Left kidney (tissue), 2 donors: ENCODE measurements around the gene LRRC9. TPM values are rescaled to one million over a fixed set of nuclear protein-coding genes. Genes with fewer than 3 reads are reported as not detected.
"Not testable (repeated sequence)": the region's sequence is repeated elsewhere in the genome, so short reads cannot be mapped to it uniquely, and the experiment has no call there.

Experiments
- DNase-seq: peaks from one replicate; pipeline ENCODE4 v3.0.0-alpha.2; 2013
- polyA plus RNA-seq: library from polyadenylated mRNA; unstranded; fragments of 120-200 nt; gene quantifications from one replicate; pipeline ENCODE4 v1.2.1, GENCODE V29; 2013; ENCODE audit not compliant: insufficient read length

Gene LRRC9
- polyA plus RNA-seq, 1 donor, result 3.8 TPM

GRCh38 chr14:60064491-60065072 lies 144.6 kb downstream of the LRRC9 start:
- peak; percentile 21 for DNase-seq

- no peak for DNase-seq
Measured at GRCh38 chr14:60067882-60068281, 147.9 kb downstream of the LRRC9 start.

GRCh38 chr14:60079723-60080122 lies 159.8 kb downstream of the LRRC9 start:
- DNase-seq, result no peak

- no peak for DNase-seq
Measured at GRCh38 chr14:60085085-60085484, 165.1 kb downstream of the LRRC9 start.

- no peak for DNase-seq
Measured at GRCh38 chr14:60085693-60086092, 165.7 kb downstream of the LRRC9 start.

GRCh38 chr14:60087668-60088067 lies 167.7 kb downstream of the LRRC9 start:
- no peak for DNase-seq

- no peak for DNase-seq
Measured at GRCh38 chr14:60089221-60089620, 169.3 kb downstream of the LRRC9 start.

GRCh38 chr14:60090864-60091519 lies 171.0 kb downstream of the LRRC9 start:
- peak; percentile 85 for DNase-seq

- DNase-seq, result peak; percentile 99
Measured at GRCh38 chr14:60091550-60092525, 171.9 kb downstream of the LRRC9 start, which contains the start of gene PCNX4. PCNX4 (plus strand) TSS chr14:60091923; CDS start chr14:60107639, 15,716 bp downstream.

GRCh38 chr14:60092526-60092920 lies 172.6 kb downstream of the LRRC9 start:
- peak; percentile 54 for DNase-seq

GRCh38 chr14:60093080-60093479 lies 173.1 kb downstream of the LRRC9 start:
- DNase-seq, result no peak

- DNase-seq, result no peak
Measured at GRCh38 chr14:60093606-60094005, 173.7 kb downstream of the LRRC9 start.

GRCh38 chr14:60094306-60094897 lies 174.5 kb downstream of the LRRC9 start:
- no peak for DNase-seq

- DNase-seq, result no peak
Measured at GRCh38 chr14:60095231-60095630, 175.3 kb downstream of the LRRC9 start.

- DNase-seq, result no peak
Measured at GRCh38 chr14:60095781-60096450, 176.0 kb downstream of the LRRC9 start.

GRCh38 chr14:60097974-60098373 lies 178.0 kb downstream of the LRRC9 start:
- DNase-seq, result no peak

GRCh38 chr14:60099855-60100254 lies 179.9 kb downstream of the LRRC9 start:
- not testable (repeated sequence) for DNase-seq

GRCh38 chr14:60101786-60102185 lies 181.8 kb downstream of the LRRC9 start:
- no peak for DNase-seq

- DNase-seq, result no peak
Measured at GRCh38 chr14:60102389-60102788, 182.4 kb downstream of the LRRC9 start.

- DNase-seq, result no peak
Measured at GRCh38 chr14:60106339-60106738, 186.4 kb downstream of the LRRC9 start.

GRCh38 chr14:60107477-60107876 lies 187.5 kb downstream of the LRRC9 start:
- no peak for DNase-seq

GRCh38 chr14:60111732-60112131 lies 191.8 kb downstream of the LRRC9 start:
- no peak for DNase-seq
